Epithelial cell of prostate (primary cell): ENCODE data around the gene BAZ2B.
A peak's percentile ranks its signal among the peaks of the same experiment; 100 is the strongest.
"Not testable (repeated sequence)": the region's sequence is repeated elsewhere in the genome, so short reads cannot be mapped to it uniquely, and the experiment has no call there.

Experiments
- DNase-seq: peaks from one replicate; pipeline ENCODE4 v3.0.0-alpha.2; 2011; ENCODE audit warnings: low read depth, low spot score
- H3K27ac ChIP-seq: fragments of 450-650 bp; 2 replicates; pipeline ENCODE4 v1.5.1; 2017; ENCODE audit warnings: mild to moderate bottlenecking

The BAZ2B gene, protein sequence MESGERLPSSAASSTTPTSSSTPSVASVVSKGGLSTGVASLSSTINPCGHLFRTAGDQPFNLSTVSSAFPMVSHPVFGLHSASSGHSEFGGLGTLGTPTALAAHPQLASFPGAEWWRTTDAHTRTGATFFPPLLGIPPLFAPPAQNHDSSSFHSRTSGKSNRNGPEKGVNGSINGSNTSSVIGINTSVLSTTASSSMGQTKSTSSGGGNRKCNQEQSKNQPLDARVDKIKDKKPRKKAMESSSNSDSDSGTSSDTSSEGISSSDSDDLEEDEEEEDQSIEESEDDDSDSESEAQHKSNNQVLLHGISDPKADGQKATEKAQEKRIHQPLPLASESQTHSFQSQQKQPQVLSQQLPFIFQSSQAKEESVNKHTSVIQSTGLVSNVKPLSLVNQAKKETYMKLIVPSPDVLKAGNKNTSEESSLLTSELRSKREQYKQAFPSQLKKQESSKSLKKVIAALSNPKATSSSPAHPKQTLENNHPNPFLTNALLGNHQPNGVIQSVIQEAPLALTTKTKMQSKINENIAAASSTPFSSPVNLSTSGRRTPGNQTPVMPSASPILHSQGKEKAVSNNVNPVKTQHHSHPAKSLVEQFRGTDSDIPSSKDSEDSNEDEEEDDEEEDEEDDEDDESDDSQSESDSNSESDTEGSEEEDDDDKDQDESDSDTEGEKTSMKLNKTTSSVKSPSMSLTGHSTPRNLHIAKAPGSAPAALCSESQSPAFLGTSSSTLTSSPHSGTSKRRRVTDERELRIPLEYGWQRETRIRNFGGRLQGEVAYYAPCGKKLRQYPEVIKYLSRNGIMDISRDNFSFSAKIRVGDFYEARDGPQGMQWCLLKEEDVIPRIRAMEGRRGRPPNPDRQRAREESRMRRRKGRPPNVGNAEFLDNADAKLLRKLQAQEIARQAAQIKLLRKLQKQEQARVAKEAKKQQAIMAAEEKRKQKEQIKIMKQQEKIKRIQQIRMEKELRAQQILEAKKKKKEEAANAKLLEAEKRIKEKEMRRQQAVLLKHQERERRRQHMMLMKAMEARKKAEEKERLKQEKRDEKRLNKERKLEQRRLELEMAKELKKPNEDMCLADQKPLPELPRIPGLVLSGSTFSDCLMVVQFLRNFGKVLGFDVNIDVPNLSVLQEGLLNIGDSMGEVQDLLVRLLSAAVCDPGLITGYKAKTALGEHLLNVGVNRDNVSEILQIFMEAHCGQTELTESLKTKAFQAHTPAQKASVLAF (N-terminal part only)

GRCh38 chr2:159616286-159616701 is at the start of gene BAZ2B:
BAZ2B (minus strand) TSS chr2:159616548; CDS start chr2:159478719, 137,829 bp downstream.
- peak within 1 kb of the TSS; percentile 94 for H3K27ac ChIP-seq
- DNase-seq = no peak

- no peak overlapping the region for H3K27ac ChIP-seq
- no peak for DNase-seq
Observed at GRCh38 chr2:159661286-159661685, 44.9 kb upstream of the BAZ2B start.

DNA sequence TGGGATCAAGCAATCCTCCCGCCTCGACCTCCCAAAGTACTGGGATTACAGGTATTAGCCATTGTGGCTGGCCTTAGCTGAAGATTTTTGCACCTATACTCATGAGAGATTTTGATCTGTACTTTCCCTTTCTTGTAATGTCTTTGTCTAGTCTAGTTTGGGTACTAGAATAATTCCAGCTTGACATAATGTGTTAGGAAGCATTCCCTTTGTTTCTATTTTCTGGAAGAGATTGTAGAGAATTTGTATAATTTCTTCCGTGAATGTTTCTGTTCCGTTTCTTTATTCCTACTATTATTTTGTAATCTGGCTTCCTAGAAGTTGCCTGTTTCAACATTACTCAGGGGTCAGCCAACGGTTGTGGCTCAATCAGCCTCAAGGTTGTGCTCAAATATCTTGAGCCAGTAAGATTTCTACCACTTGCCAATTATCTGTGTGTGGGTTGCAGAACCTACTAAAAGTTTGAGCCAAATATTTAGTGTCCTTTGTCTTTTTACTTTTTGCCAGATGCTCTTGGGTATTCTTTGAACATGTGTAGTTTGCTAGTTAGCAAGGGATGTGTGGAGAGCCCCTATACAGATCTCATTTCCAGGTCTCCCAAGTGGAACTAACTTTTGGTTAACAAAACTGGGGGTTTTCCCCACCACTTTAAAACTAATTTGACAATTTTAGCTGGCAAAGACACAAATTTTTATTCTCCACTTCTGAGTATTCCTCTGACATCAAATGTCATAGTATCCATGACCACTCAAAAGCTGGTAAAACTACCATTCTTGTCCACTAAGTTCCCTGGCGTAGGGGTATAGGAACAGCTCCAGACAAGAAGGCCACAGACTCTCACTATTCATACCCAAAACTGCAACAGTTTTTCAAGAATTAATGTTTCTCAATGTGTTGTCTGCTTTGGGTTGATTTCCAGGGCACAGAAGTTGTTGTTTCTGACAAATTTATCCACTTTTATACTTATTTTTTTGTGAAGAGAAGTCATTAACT is 42.8 kb upstream of the BAZ2B start:
- DNase-seq = no peak
- H3K27ac ChIP-seq = no peak overlapping the region

DNA sequence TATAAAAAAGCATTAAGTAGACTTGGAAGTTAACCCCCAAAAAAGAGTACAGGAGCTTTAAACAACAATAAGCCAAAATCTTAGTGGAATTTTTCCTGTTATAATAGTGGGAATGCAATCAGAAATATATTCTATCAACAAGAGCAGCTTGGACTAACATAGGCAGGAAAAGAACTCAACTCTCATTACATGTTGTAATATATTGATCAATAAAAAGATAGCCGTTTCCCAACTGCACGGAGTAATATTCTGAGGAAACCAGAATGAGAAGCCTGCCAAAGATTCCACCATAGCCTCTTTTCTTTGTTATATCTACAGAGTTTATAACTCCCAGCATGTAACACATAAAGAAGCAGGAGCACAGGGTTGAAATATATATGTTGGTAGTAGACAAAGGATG is 37.6 kb upstream of the BAZ2B start:
- no peak for DNase-seq
- H3K27ac ChIP-seq = no peak overlapping the region

- DNase-seq = no peak
- no peak overlapping the region for H3K27ac ChIP-seq
Observed at GRCh38 chr2:159651884-159652283, 35.5 kb upstream of the BAZ2B start.

- no peak for DNase-seq
- no peak overlapping the region for H3K27ac ChIP-seq
Observed at GRCh38 chr2:159650574-159650973, 34.2 kb upstream of the BAZ2B start.

DNA sequence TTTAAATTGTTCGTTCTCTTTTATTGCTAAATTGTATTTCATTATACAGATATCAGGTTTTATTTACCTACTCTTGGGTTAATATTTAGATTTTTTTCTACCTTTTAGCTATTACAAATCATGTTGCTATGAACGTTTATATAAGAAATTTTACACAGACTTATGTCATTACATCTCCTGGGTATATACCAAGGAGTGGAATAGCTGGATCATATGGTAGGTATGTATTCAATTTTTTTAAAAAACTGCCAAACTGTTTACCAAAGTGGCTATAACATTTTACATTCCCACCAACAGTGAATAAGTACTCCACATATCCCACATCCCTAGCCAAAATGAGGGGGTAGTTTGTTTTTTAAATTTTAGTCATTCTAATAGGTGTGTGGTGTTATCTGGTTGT is 32.3 kb upstream of the BAZ2B start:
- no peak overlapping the region for H3K27ac ChIP-seq
- no peak for DNase-seq

DNA sequence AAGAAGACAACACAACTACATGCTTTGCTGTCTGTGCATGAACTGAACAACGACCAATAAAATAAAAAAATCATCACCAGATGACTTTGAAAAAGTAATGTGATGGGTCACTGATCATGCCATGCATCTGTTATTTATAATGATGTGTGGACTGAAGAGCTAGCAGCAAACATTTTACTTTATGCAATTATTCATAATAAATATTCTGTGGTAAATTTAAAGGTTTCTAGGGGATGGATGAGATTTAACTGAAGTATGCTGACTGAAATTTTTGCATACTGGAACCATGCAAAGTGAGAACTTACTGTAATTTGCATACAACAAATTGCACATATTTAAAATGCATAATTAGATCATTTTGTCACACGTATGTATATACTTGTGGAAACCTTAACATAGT is 31.3 kb upstream of the BAZ2B start:
- DNase-seq = no peak
- H3K27ac ChIP-seq = no peak overlapping the region

DNA sequence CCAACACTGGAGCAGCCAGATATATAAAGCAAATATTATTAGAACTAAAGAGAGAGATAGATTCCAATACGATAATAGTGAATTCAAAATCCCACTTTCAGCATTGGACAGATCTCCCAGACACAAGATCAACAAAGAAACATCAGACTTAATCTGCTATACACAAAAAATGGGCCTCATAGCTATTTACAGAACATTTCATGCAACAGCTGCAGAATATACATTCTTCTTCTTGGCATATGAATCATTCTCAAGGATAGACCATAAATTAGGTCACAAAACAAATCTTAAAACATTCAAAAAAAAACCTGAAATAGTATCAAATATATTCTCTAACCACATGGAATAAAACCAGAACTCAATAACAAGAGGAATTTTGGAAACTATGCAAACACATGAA is 23.8 kb upstream of the BAZ2B start:
- H3K27ac ChIP-seq = no peak overlapping the region
- no peak for DNase-seq

- DNase-seq = no peak
- H3K27ac ChIP-seq = peak overlapping the region; percentile 80
Observed at GRCh38 chr2:159639712-159640111, 23.4 kb upstream of the BAZ2B start.

DNA sequence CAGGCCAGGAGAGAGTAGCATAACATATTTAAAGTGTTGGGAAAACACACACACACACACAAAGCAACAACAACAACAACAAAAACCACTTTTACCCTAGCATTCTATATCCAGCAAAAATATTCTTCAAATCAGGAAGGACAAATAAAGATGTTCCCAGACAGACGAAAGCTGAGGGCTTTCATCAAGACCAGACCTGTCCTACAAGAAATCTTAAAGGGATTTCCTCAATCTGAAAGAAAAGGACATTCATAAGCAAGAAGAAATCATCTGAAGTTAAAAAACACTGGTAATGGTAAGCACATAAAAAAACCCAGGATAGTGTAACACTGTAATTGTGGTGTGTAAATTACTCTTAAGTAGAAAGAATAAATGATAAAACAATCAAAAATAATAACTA is 22.7 kb upstream of the BAZ2B start:
- DNase-seq = no peak
- H3K27ac ChIP-seq = peak overlapping the region; percentile 80

DNA sequence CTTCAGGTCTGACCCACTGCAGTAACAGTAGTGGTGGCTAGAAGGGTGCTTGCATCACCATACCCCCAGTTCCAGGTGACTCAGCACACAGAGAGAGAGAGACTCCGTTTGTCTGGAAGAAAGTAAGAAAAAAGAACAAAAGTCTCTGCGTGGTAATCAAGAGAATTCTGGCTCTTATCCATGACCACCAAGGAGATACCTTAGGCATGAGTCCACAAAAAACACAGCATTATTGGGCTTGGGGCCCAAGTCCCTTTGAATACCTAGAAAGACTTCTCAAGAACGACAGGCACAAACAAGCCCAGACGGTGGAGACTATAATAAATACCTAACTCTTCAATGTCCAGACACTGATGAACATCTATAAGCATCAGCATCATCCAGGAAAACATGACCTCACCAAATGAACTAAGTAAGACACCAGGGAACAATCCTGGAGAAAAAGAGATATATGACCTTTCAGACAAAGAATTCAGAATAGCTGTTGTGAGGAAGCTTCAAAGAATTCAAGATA is 21.7 kb upstream of the BAZ2B start:
- DNase-seq = peak; percentile 97
- H3K27ac ChIP-seq = peak overlapping the region; percentile 80

- peak overlapping the region; percentile 80 for H3K27ac ChIP-seq
Observed at GRCh38 chr2:159637240-159637639, 20.9 kb upstream of the BAZ2B start.

GRCh38 chr2:159635006-159635789 is 18.9 kb upstream of the BAZ2B start:
- no peak overlapping the region for H3K27ac ChIP-seq
- no peak for DNase-seq

More at GRCh38 chr2:159637240-159637639, 20.9 kb upstream of the BAZ2B start:
- no peak for DNase-seq

GRCh38 chr2:159633219-159633618 is 16.9 kb upstream of the BAZ2B start:
- H3K27ac ChIP-seq = no peak overlapping the region
- no peak for DNase-seq

- H3K27ac ChIP-seq, DNase-seq: not testable (repeated sequence)
Observed at GRCh38 chr2:159625628-159626027, 9.3 kb upstream of the BAZ2B start.

DNA sequence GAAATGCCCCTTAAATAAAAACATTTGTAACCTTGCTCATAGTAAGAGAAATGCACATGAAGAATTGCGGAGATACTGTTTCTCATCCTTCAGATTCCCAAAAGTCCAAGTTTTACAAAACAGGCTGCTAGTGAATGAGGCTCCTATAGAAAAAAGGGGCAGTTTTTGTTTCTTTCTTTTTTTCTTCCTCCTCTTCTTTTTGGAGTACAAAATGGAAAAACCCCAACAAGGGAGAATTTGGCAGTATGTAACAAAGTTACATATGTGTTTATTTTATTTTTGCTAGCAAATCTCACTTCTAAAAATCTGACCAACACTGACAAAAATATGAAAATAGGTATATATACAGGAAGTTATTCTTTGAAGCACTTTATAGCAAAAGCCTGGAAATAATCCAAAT is 7.1 kb upstream of the BAZ2B start:
- no peak overlapping the region for H3K27ac ChIP-seq
- no peak for DNase-seq

GRCh38 chr2:159622966-159623365 is 6.6 kb upstream of the BAZ2B start:
- H3K27ac ChIP-seq = no peak overlapping the region
- DNase-seq = no peak
